Measurements from ENCODE around the gene LINGO4.
A peak's percentile ranks its signal among the peaks of the same experiment; 100 is the strongest.

The LINGO4 gene

GRCh38 chr1:151833172-151833900 lies 28.1 kb upstream of the LINGO4 start:
- DNase-seq, result no peak

GRCh38 chr1:151832318-151832980 lies 27.2 kb upstream of the LINGO4 start:
- no peak for DNase-seq

GRCh38 chr1:151831605-151832004 lies 26.4 kb upstream of the LINGO4 start, which contains the start of gene RORC:
RORC (minus strand) TSS chr1:151831802; CDS start chr1:151831764, 38 bp downstream.
- DNase-seq, result no peak

- DNase-seq, result no peak
These were observed 26.0 kb upstream of the LINGO4 start for GRCh38 chr1:151831256-151831591.

GRCh38 chr1:151830055-151830454 lies 24.8 kb upstream of the LINGO4 start:
- no peak for DNase-seq

GRCh38 chr1:151829352-151830046 lies 24.3 kb upstream of the LINGO4 start:
- DNase-seq, result no peak

- DNase-seq, result peak; percentile 18
These were observed 23.7 kb upstream of the LINGO4 start for GRCh38 chr1:151828921-151829320.

GRCh38 chr1:151827853-151828252 lies 22.6 kb upstream of the LINGO4 start:
- no peak for DNase-seq

GRCh38 chr1:151825751-151826660 lies 20.8 kb upstream of the LINGO4 start:
- no peak for DNase-seq

- no peak for DNase-seq
These were observed 20.0 kb upstream of the LINGO4 start for GRCh38 chr1:151825204-151825603.

GRCh38 chr1:151823175-151823574 lies 18.0 kb upstream of the LINGO4 start:
- DNase-seq, result no peak

GRCh38 chr1:151822404-151822803 lies 17.2 kb upstream of the LINGO4 start:
- no peak for DNase-seq

- DNase-seq, result no peak
These were observed 15.7 kb upstream of the LINGO4 start for GRCh38 chr1:151820940-151821339.

- DNase-seq, result no peak
These were observed 14.9 kb upstream of the LINGO4 start for GRCh38 chr1:151819976-151820623.

- no peak for DNase-seq
These were observed 14.1 kb upstream of the LINGO4 start for GRCh38 chr1:151819227-151819835.

- no peak for DNase-seq
These were observed 12.1 kb upstream of the LINGO4 start for GRCh38 chr1:151817353-151817730.

GRCh38 chr1:151816548-151817352 lies 11.5 kb upstream of the LINGO4 start:
- DNase-seq, result no peak

GRCh38 chr1:151815716-151816327 lies 10.6 kb upstream of the LINGO4 start:
- DNase-seq, result no peak

GRCh38 chr1:151814971-151815545 lies 9.8 kb upstream of the LINGO4 start:
- DNase-seq, result no peak

- no peak for DNase-seq
These were observed 9.2 kb upstream of the LINGO4 start for GRCh38 chr1:151814426-151814825.
